Endothelial cell of umbilical vein (primary cell): ENCODE data around the gene SLC16A2. TPM values are rescaled to one million over a fixed set of nuclear protein-coding genes. Genes with fewer than 3 reads are reported as not detected.
A peak's percentile ranks its signal among the peaks of the same experiment; 100 is the strongest.

Experiments
- Bru-seq: library from RNA; stranded (reverse); fragments of 400-500 nt; gene quantifications from one replicate; lab custom pipeline; 2021; lab: Mats Ljungman, UMichigan
- BruChase-seq, 2 experiments: library from RNA; stranded (reverse); fragments of 400-500 nt; gene quantifications; one replicate each; lab custom pipeline; 2021; lab: Mats Ljungman, UMichigan
- BruUV-seq: library from RNA; stranded (reverse); fragments of 400-500 nt; replicated peaks from 2 replicates; lab custom pipeline; 2021; lab: Mats Ljungman, UMichigan
- CTCF ChIA-PET: fragments of 300-600, 350-600 bp; sonication (Branson Sonifier 250); formaldehyde crosslinking; loops from one replicate; lab custom pipeline; 2021; ENCODE audit warnings: antibody characterized with exemption, inconsistent platforms; lab: Charles Lee
- POLR2A ChIA-PET: fragments of 300-600, 350-600 bp; sonication (Branson Sonifier 250); formaldehyde crosslinking; loops from one replicate; lab custom pipeline; 2021; ENCODE audit warnings: antibody characterized with exemption, inconsistent platforms; lab: Charles Lee
- DNase-seq: peaks from one replicate; pipeline ENCODE4 v3.0.0-alpha.2; 2011; ENCODE audit warnings: low read depth, low spot score
- FAIRE-seq: peaks from 2 replicates; lab custom pipeline; 2011; peaks lifted over from hg19 to GRCh38; lab: Jason Lieb, UNC
- H2AFZ ChIP-seq: 2 replicates; pipeline ENCODE4 v1.6.0; 2012; ENCODE audit warnings: low read depth, low read length, control low read depth, inconsistent platforms
- H3K27ac ChIP-seq: 2 replicates; pipeline ENCODE4 v1.5.1; 2011; ENCODE audit warnings: low read depth, mild to moderate bottlenecking, control low read depth, low read length, moderate library complexity; ENCODE audit not compliant: insufficient read depth
- H3K27me3 ChIP-seq, 2 experiments: 2 replicates each; pipeline versions ENCODE4 v1.6.0 to v1.6.1; 2011; ENCODE audit warnings: low read length in 2 of 2, mixed read lengths in 1 of 2; ENCODE audit not compliant: control insufficient read depth in 2 of 2, insufficient read depth in 2 of 2
- H3K36me3 ChIP-seq, 2 experiments: 2 replicates in 1 of 2; 3 replicates in 1 of 2; pipeline ENCODE4 v1.5.1; 2011; ENCODE audit warnings: low read length in 2 of 2, mild to moderate bottlenecking in 1 of 2, moderate library complexity in 1 of 2; ENCODE audit not compliant: control insufficient read depth in 2 of 2, insufficient read depth in 2 of 2; ENCODE audit errors: extremely low read depth in 1 of 2
- H3K4me1 ChIP-seq: 3 replicates; pipeline ENCODE4 v1.5.1; 2011; ENCODE audit warnings: mild to moderate bottlenecking, low read length; ENCODE audit not compliant: control insufficient read depth, insufficient read depth; ENCODE audit errors: extremely low read depth
- H3K4me2 ChIP-seq: 2 replicates; pipeline ENCODE4 v1.6.1; 2011; ENCODE audit warnings: low read length, control low read depth, mixed read lengths; ENCODE audit not compliant: insufficient read depth
- H3K4me3 ChIP-seq, 3 experiments: fragments of 200-600 bp in 1 of 3; sonication (generic), shearing (Covaris generic) in 1 of 3; replicated peaks in 1 of 3; 2 replicates each; pipeline ENCODE4 v1.5.1; 2011 to 2016; ENCODE audit warnings: control low read depth in 3 of 3, low read length in 3 of 3, mild to moderate bottlenecking in 2 of 3, inconsistent platforms in 1 of 3, low read depth in 1 of 3, moderate library complexity in 1 of 3; ENCODE audit not compliant: insufficient read depth in 1 of 3
- H3K79me2 ChIP-seq: 2 replicates; pipeline ENCODE4 v1.6.0; 2012; ENCODE audit warnings: low read length, inconsistent platforms; ENCODE audit not compliant: control insufficient read depth, insufficient read depth
- H3K9ac ChIP-seq: replicated peaks from 2 replicates; pipeline ENCODE3; 2011; ENCODE audit warnings: low read length, control low read depth; ENCODE audit not compliant: insufficient read depth; ENCODE audit errors: extremely low read depth
- H3K9me1 ChIP-seq: replicated peaks from 3 replicates; pipeline ENCODE4 v1.6.0; 2011; ENCODE audit warnings: mild to moderate bottlenecking, low read length; ENCODE audit not compliant: control insufficient read depth, insufficient read depth; ENCODE audit errors: extremely low read depth
- H3K9me3 ChIP-seq: replicated peaks from 2 replicates; pipeline ENCODE4 v1.5.1; 2012; ENCODE audit warnings: low read length, inconsistent platforms; ENCODE audit not compliant: control insufficient read depth, insufficient read depth
- H4K20me1 ChIP-seq: replicated peaks from 2 replicates; pipeline ENCODE3; 2011; ENCODE audit warnings: mild to moderate bottlenecking, low read length; ENCODE audit not compliant: control insufficient read depth, insufficient read depth; ENCODE audit errors: extremely low read depth
- EZH2 ChIP-seq: IDR thresholded peaks from 2 replicates; pipeline ENCODE4 v1.6.1; 2012; ENCODE audit warnings: borderline replicate concordance, low read depth, mild to moderate bottlenecking, moderate library complexity, low read length, inconsistent platforms; ENCODE audit not compliant: severe bottlenecking
- GATA2 ChIP-seq: IDR thresholded peaks from 2 replicates; pipeline ENCODE4 v1.7.0; 2011; ENCODE audit warnings: low read depth, mild to moderate bottlenecking, moderate library complexity, mixed read lengths, low read length; ENCODE audit not compliant: insufficient read length, insufficient read depth
- JUN ChIP-seq: IDR thresholded peaks from 2 replicates; pipeline ENCODE4 v1.6.1; 2011; ENCODE audit warnings: borderline replicate concordance, low read depth; ENCODE audit not compliant: insufficient read length, insufficient read depth
- dilution Hi-C: fragments of 300-500 bp; cut with MboI; formaldehyde crosslinking; loops from one replicate; pipeline ENCODE4 v1.15.0; 2019; ENCODE audit warnings: low sequenced_read_pairs; ENCODE audit not compliant: extremely low pct_ligation_motif_present
- intact Hi-C: fragments of 100-400 bp; cut with micrococcal nuclease; formaldehyde crosslinking; loops from one replicate; pipeline ENCODE4 v1.10.0; 2022
- long read RNA-seq: library from polyadenylated mRNA; stranded (forward); transcript quantifications from one replicate; pipeline ENCODE4 v2.0.0, GENCODE V29; 2021
- polyA minus RNA-seq, 3 experiments: library from RNA; depleted of rRNA, polyadenylated mRNA; stranded (reverse); fragments of >200 nt; gene quantifications; 1 replicate in 1 of 3; 2 replicates in 2 of 3; pipeline ENCODE4 v1.2.3, GENCODE V29; 2011
- polyA plus RNA-seq, 4 experiments: library from polyadenylated mRNA; depleted of rRNA in 3 of 4; stranded (reverse) in 3 of 4; unstranded in 1 of 4; fragments of >200 nt; gene quantifications; 2 replicates each; pipeline versions ENCODE4 v1.2.1 to v1.2.3, GENCODE V29; 2011 to 2012; ENCODE audit warnings: missing spikeins in 1 of 4
- total RNA-seq: library from RNA; stranded (reverse); gene quantifications from 2 replicates; pipeline ENCODE4 v1.2.3, GENCODE V29; 2021
- TF ChIP-seq, protein P1 (sequence below): IDR thresholded peaks from 2 replicates; pipeline ENCODE4 v1.6.1; 2011; ENCODE audit not compliant: insufficient read depth, insufficient read length

Gene SLC16A2
- 3.1 and 3.3 TPM in 2 replicates for total RNA-seq
- polyA plus RNA-seq: 3.6 and 3.9 TPM in 2 replicates
- 2.1 and 2.4 TPM in 2 replicates for polyA plus RNA-seq (2011; cell fraction: cytosol; rRNA removed)
- polyA plus RNA-seq (2011; cell fraction: nucleus; rRNA removed): 5.0 and 6.2 TPM in 2 replicates
- 0.83 and 2.0 TPM in 2 replicates for polyA plus RNA-seq (2012)
- polyA minus RNA-seq: 5.3 and 6.0 TPM in 2 replicates
- not detected for polyA minus RNA-seq (2011; cell fraction: cytosol; rRNA and poly(A)+ RNA removed)
- polyA minus RNA-seq (2011; cell fraction: nucleus; rRNA and poly(A)+ RNA removed): 2.2 and 2.5 TPM in 2 replicates
- Bru-seq, nascent RNA: percentile 33 among the genes with signal in this experiment
- percentile 37 among the genes with signal in this experiment for BruChase-seq, experiment 1, labeled RNA remaining after a 6-hour chase
- BruChase-seq, experiment 2, labeled RNA remaining after a 2-hour chase: percentile 39 among the genes with signal in this experiment
- long read RNA-seq, full-length matches to known transcripts: 2 of 5 reads
- long read RNA-seq, partial matches to known transcripts: 3 of 5 reads
- long read RNA-seq, other reads (novel, unspliced or antisense): 0 of 5 reads

DNA sequence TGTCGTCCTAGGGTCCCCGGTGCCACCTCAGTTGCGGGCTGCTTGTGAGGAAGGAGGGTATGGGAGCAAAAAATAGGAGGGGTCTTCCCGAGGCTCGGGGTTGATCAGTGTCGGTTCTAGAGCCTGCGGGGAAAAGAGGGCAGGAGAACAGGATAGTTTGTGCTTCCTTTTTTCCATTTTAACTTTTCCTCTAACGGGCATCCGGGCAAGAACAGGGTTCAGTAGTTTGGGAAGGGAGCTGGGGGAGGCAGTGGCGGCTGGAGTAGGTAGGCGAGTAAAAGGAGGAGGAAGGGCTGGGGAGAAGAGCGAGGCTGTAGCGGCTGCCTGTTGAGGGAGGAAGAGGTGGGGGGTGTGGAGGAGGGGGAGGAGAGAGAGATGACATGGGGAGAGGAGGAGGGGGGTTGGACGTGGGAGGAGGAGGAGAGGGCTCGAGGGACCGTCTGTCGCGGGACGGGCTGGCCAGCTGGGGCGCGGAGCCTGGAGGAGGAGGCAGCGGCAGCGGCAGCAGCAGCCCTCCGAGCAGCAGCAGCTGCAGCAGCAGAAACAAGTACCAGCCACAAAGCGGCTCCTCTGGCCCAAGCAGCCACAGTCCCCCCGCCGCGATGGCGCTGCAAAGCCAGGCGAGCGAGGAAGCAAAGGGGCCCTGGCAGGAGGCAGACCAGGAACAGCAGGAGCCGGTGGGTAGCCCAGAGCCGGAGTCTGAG is at the start of gene SLC16A2:
Gene SLC16A2, plus strand, starts transcription at position 458 of the 704 bp plus-strand sequence. Its CDS starts 145 bp downstream, at position 603.
- TF ChIP-seq GATA2 (no peak), JUN (no peak), EZH2 (no peak)
- TF ChIP-seq, protein P1, sequence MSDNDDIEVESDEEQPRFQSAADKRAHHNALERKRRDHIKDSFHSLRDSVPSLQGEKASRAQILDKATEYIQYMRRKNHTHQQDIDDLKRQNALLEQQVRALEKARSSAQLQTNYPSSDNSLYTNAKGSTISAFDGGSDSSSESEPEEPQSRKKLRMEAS: no peak
- H3K36me3 ChIP-seq: no peaks in the 10 kb centered on the region
- POLR2A ChIA-PET: no interaction called here
- DNase-seq (peak; percentile 48), FAIRE-seq (peak; percentile 74)
- CTCF ChIA-PET: interaction anchor here (0.7 to 1.0 kb wide), 2 partner anchors 15 to 115 kb away, joined by 3 read pairs; no protein-coding TSS in a partner anchor
- H2AFZ ChIP-seq: peak within 1 kb of the TSS; percentile 89
- H3K27ac ChIP-seq: no peak within 1 kb of the TSS
- peak within 1 kb of the TSS; percentile 29 to 44 (median 43) for H3K4me3 ChIP-seq
- intact Hi-C loops: loop anchor here (1.0 to 2.0 kb wide), 2 partner anchors 38 to 129 kb away; no protein-coding TSS in a partner anchor
- no peaks in the 10 kb centered on the region for H3K9me1 ChIP-seq
- BruUV-seq: no TSS peak
- no peaks in the 10 kb centered on the region for H3K4me1 ChIP-seq
- no peaks in the 10 kb centered on the region for H3K79me2 ChIP-seq
- no peaks in the 10 kb centered on the region for H3K9me3 ChIP-seq
- dilution Hi-C loops: no loop called here
- H3K27me3 ChIP-seq: no peaks in the 10 kb centered on the region
- no peaks in the 10 kb centered on the region for H4K20me1 ChIP-seq
- peak within 1 kb of the TSS; percentile 42 for H3K9ac ChIP-seq
- peak within 1 kb of the TSS; percentile 58 for H3K4me2 ChIP-seq
